ENCODE data around the gene PTPN3. TPM values are rescaled to one million over a fixed set of nuclear protein-coding genes. Genes with fewer than 3 reads are reported as not detected.

Gene PTPN3
- total RNA-seq, 2 donors from 2014 or later, result 2.7 to 4.6 TPM

- H3K36me3 Mint-ChIP-seq (ENCODE audit: low read depth), result no peaks in the 10 kb centered on the region
- H3K9ac ChIP-seq (ENCODE audit: extremely low read depth, low read length, poor library complexity, severe bottlenecking), result no peak overlapping the region
- H3K27me3 Mint-ChIP-seq (ENCODE audit: insufficient read depth), result no peaks in the 10 kb centered on the region
- H3K4me3 Mint-ChIP-seq, result no peak overlapping the region
- peaks cover 19% of the 10 kb centered on the region for H3K4me1 Mint-ChIP-seq
- no peak for TF ChIP-seq CTCF (conservative IDR thresholded peaks at IDR 0.05)
- no peak for DNase-seq
- H3K9me3 ChIP-seq (ENCODE audit: control insufficient read depth, low read length), result no peaks in the 10 kb centered on the region
- no peaks in the 10 kb centered on the region for H3K27me3 ChIP-seq (ENCODE audit: control insufficient read depth, insufficient read depth, low read length, poor library complexity, severe bottlenecking)
- H3K4me3 ChIP-seq (ENCODE audit: low read length), result no peak overlapping the region
- H3K9me3 Mint-ChIP-seq, result no peaks in the 10 kb centered on the region
- H3K27ac Mint-ChIP-seq, result no peak overlapping the region
- peaks cover 5% of the 10 kb centered on the region for H3K4me1 ChIP-seq (ENCODE audit: control insufficient read depth, insufficient read depth, low read length)
- no peak overlapping the region for H3K27ac ChIP-seq (ENCODE audit: low read depth, low read length)
- H3K36me3 ChIP-seq (ENCODE audit: control insufficient read depth, insufficient read depth, low read length), result no peaks in the 10 kb centered on the region
Measured at GRCh38 chr9:109349421-109349846, 148.7 kb downstream of the PTPN3 start.

GRCh38 chr9:109346904-109347303, 151.2 kb downstream of the PTPN3 start:
- Histone ChIP-seq H3K27me3 (ENCODE audit: control insufficient read depth, insufficient read depth, low read length, poor library complexity, severe bottlenecking) (no peaks in the 10 kb centered on the region), H3K9ac (ENCODE audit: extremely low read depth, low read length, poor library complexity, severe bottlenecking) (no peak overlapping the region), H3K4me1 (ENCODE audit: control insufficient read depth, insufficient read depth, low read length) (peaks cover 5% of the 10 kb centered on the region), H3K4me3 (ENCODE audit: low read length) (no peak overlapping the region), H3K36me3 (ENCODE audit: control insufficient read depth, insufficient read depth, low read length) (no peaks in the 10 kb centered on the region), H3K9me3 (ENCODE audit: control insufficient read depth, low read length) (no peaks in the 10 kb centered on the region), H3K27ac (ENCODE audit: low read depth, low read length) (no peak overlapping the region)
- Mint-ChIP-seq H3K9me3 (no peaks in the 10 kb centered on the region), H3K4me3 (no peak overlapping the region), H3K36me3 (ENCODE audit: low read depth) (no peaks in the 10 kb centered on the region), H3K27ac (no peak overlapping the region), H3K4me1 (peaks cover 19% of the 10 kb centered on the region), H3K27me3 (ENCODE audit: insufficient read depth) (no peaks in the 10 kb centered on the region)
- TF ChIP-seq CTCF (conservative IDR thresholded peaks at IDR 0.05), result no peak
- 86 to 100% methylated on average over 3 of the region's 3 CpGs for WGBS, 2 experiments (ENCODE audit: insufficient coverage in 1 of 2, insufficient read length in 1 of 2)
- DNase-seq, result no peak

- TF ChIP-seq CTCF (conservative IDR thresholded peaks at IDR 0.05), result no peak
- H3K4me1 Mint-ChIP-seq, result peaks cover 10% of the 10 kb centered on the region
- no peak overlapping the region for H3K4me3 ChIP-seq (ENCODE audit: low read length)
- H3K9me3 ChIP-seq (ENCODE audit: control insufficient read depth, low read length), result no peaks in the 10 kb centered on the region
- H3K4me1 ChIP-seq (ENCODE audit: control insufficient read depth, insufficient read depth, low read length), result peaks cover 5% of the 10 kb centered on the region
- DNase-seq, result no peak
- 90 to 97% methylated on average over 2 to 3 of the region's 3 CpGs for WGBS, 2 experiments (ENCODE audit: insufficient coverage in 1 of 2, insufficient read length in 1 of 2)
- H3K9ac ChIP-seq (ENCODE audit: extremely low read depth, low read length, poor library complexity, severe bottlenecking), result no peak overlapping the region
- no peaks in the 10 kb centered on the region for H3K27me3 ChIP-seq (ENCODE audit: control insufficient read depth, insufficient read depth, low read length, poor library complexity, severe bottlenecking)
- no peaks in the 10 kb centered on the region for H3K27me3 Mint-ChIP-seq (ENCODE audit: insufficient read depth)
- no peaks in the 10 kb centered on the region for H3K36me3 Mint-ChIP-seq (ENCODE audit: low read depth)
- no peak overlapping the region for H3K4me3 Mint-ChIP-seq
- H3K36me3 ChIP-seq (ENCODE audit: control insufficient read depth, insufficient read depth, low read length), result no peaks in the 10 kb centered on the region
- H3K27ac Mint-ChIP-seq, result peak overlapping the region; percentile 59
- no peak overlapping the region for H3K27ac ChIP-seq (ENCODE audit: low read depth, low read length)
- no peaks in the 10 kb centered on the region for H3K9me3 Mint-ChIP-seq
Measured at GRCh38 chr9:109344866-109345265, 153.2 kb downstream of the PTPN3 start.

Data from endodermal cell (in vitro differentiated cells).